Common myeloid progenitor, CD34-positive (primary cell): ENCODE data around the gene FUZ.

Experiments used
- CTCF ChIA-PET: fragments of 350-600 bp; sonication (Branson Sonifier 250); formaldehyde crosslinking; loops from one replicate; lab custom pipeline; 2021; ENCODE audit warnings: antibody characterized with exemption; lab: Charles Lee
- POLR2A ChIA-PET: fragments of 350-600 bp; sonication (Branson Sonifier 250); formaldehyde crosslinking; loops from one replicate; lab custom pipeline; 2021; ENCODE audit warnings: antibody characterized with exemption; lab: Charles Lee
- DNase-seq, 3 donors: peaks; one replicate each; pipeline versions ENCODE4 v3.0.0 to v3.0.0-alpha.2; 2013
- H3K27ac ChIP-seq, 2 experiments: 1 replicate in 1 of 2; 2 replicates in 1 of 2; pipeline ENCODE4 v1.7.0; 2013; ENCODE audit warnings: inconsistent platforms in 2 of 2, low read length in 2 of 2, mild to moderate bottlenecking in 2 of 2, low read depth in 1 of 2, moderate library complexity in 1 of 2; ENCODE audit not compliant: severe bottlenecking in 2 of 2, insufficient read depth in 1 of 2, poor library complexity in 1 of 2
- H3K27me3 ChIP-seq, 5 experiments: replicated peaks in 2 of 5; 1 replicate in 3 of 5; 2 replicates in 2 of 5; pipeline versions ENCODE4 v1.6.1 to v1.7.0; 2013; ENCODE audit warnings: low read length in 4 of 5, mild to moderate bottlenecking in 2 of 5, moderate library complexity in 2 of 5, inconsistent platforms in 1 of 5; ENCODE audit not compliant: insufficient read depth in 5 of 5, control insufficient read depth in 4 of 5
- H3K36me3 ChIP-seq, 4 experiments: 1 replicate in 2 of 4; 2 replicates in 2 of 4; pipeline versions ENCODE4 v1.6.1 to v1.7.0; 2013; ENCODE audit warnings: low read length in 3 of 4, control low read depth in 1 of 4, mild to moderate bottlenecking in 1 of 4; ENCODE audit not compliant: control insufficient read depth in 4 of 4, insufficient read depth in 4 of 4
- H3K4me1 ChIP-seq, 4 experiments: 1 replicate in 3 of 4; 2 replicates in 1 of 4; pipeline versions ENCODE4 v1.6.1 to v1.7.1; 2013; ENCODE audit warnings: low read length in 3 of 4, mild to moderate bottlenecking in 3 of 4, control low read depth in 1 of 4, inconsistent platforms in 1 of 4, moderate library complexity in 1 of 4; ENCODE audit not compliant: control insufficient read depth in 4 of 4, insufficient read depth in 4 of 4; ENCODE audit errors: control extremely low read depth in 1 of 4
- H3K4me3 ChIP-seq, 7 experiments: 1 replicate in 4 of 7; 2 replicates in 3 of 7; pipeline versions ENCODE4 v1.5.1 to v1.7.0; 2013; ENCODE audit warnings: mild to moderate bottlenecking in 7 of 7, low read length in 6 of 7, moderate library complexity in 6 of 7, inconsistent platforms in 2 of 7, low read depth in 2 of 7, control low read depth in 1 of 7; ENCODE audit not compliant: insufficient read depth in 4 of 7, control insufficient read depth in 1 of 7; ENCODE audit errors: extremely low read depth in 1 of 7
- H3K9me3 ChIP-seq, 5 experiments: 1 replicate in 4 of 5; 2 replicates in 1 of 5; pipeline versions ENCODE4 v1.6.1 to v1.7.1; 2013; ENCODE audit warnings: low read length in 4 of 5, mild to moderate bottlenecking in 2 of 5, inconsistent platforms in 1 of 5, low read depth in 1 of 5, moderate library complexity in 1 of 5; ENCODE audit not compliant: control insufficient read depth in 4 of 5, insufficient read depth in 2 of 5; ENCODE audit errors: control extremely low read depth in 1 of 5
- WGBS: methylation state at CpG from one replicate; pipeline ENCODE4 v1.1.5; 2013; ENCODE audit not compliant: insufficient coverage; 5-methylcytosine and 5-hydroxymethylcytosine counted together

FUZ gene

GRCh38 chr19:49806620-49806959 lies 6.5 kb downstream of the FUZ start:
- 100% methylated on average over 6 of the region's 8 CpGs for WGBS
- ChIA-PET CTCF (no interaction called here), POLR2A (no interaction called here)
- no peak overlapping the region for H3K4me3 ChIP-seq
- peaks cover 6 to 34% (median 27%) of the 10 kb centered on the region in 4 experiments for H3K4me1 ChIP-seq
- H3K27ac ChIP-seq, result peak overlapping the region in 1 of 2 experiments; percentile 18
- no peaks in the 10 kb centered on the region for H3K27me3 ChIP-seq
- no peaks in the 10 kb centered on the region for H3K9me3 ChIP-seq
- DNase-seq, result no peak
- peaks cover 0 to 44% (median 35%) of the 10 kb centered on the region in 4 experiments for H3K36me3 ChIP-seq

GRCh38 chr19:49805822-49806619 lies 7.1 kb downstream of the FUZ start:
- no peaks in the 10 kb centered on the region for H3K27me3 ChIP-seq
- no peaks in the 10 kb centered on the region for H3K9me3 ChIP-seq
- peaks cover 0 to 48% (median 39%) of the 10 kb centered on the region in 4 experiments for H3K36me3 ChIP-seq
- peak overlapping the region in 1 of 2 experiments; percentile 18 for H3K27ac ChIP-seq
- DNase-seq, result no peak
- H3K4me3 ChIP-seq, result no peak overlapping the region
- ChIA-PET CTCF (no interaction called here), POLR2A (no interaction called here)
- WGBS, result 99% methylated on average over 17 of the region's 20 CpGs
- peaks cover 6 to 34% (median 27%) of the 10 kb centered on the region in 4 experiments for H3K4me1 ChIP-seq

- CTCF ChIA-PET, result no interaction called here
Measured at GRCh38 chr19:49803529-49803856, 9.6 kb downstream of the FUZ start.

GRCh38 chr19:49802836-49803528 lies 10.1 kb downstream of the FUZ start:
- H3K4me3 ChIP-seq, result no peak overlapping the region
- CTCF ChIA-PET, result no interaction called here
- no peaks in the 10 kb centered on the region for H3K9me3 ChIP-seq
- POLR2A ChIA-PET, result no interaction called here
- no peak for DNase-seq
- peaks cover 3 to 22% (median 13%) of the 10 kb centered on the region in 4 experiments for H3K4me1 ChIP-seq
- peaks cover 0 to 78% (median 59%) of the 10 kb centered on the region in 4 experiments for H3K36me3 ChIP-seq
- H3K27ac ChIP-seq, result no peak overlapping the region
- WGBS, result 98% methylated on average over 15 of the region's 24 CpGs
- no peaks in the 10 kb centered on the region for H3K27me3 ChIP-seq

More at GRCh38 chr19:49803529-49803856, 9.6 kb downstream of the FUZ start:
- WGBS, result 87% methylated on average over 4 of the region's 6 CpGs
- H3K27me3 ChIP-seq, result no peaks in the 10 kb centered on the region
- DNase-seq, result no peak
- peaks cover 0 to 72% (median 56%) of the 10 kb centered on the region in 4 experiments for H3K36me3 ChIP-seq
- H3K9me3 ChIP-seq, result no peaks in the 10 kb centered on the region
- no peak overlapping the region for H3K27ac ChIP-seq
- POLR2A ChIA-PET, result no interaction called here
- H3K4me1 ChIP-seq, result peaks cover 3 to 25% (median 18%) of the 10 kb centered on the region in 4 experiments
- H3K4me3 ChIP-seq, result no peak overlapping the region

- 93% methylated on average over 32 of the region's 38 CpGs for WGBS
- Histone ChIP-seq H3K4me1 (peaks cover 0 to 13% (median 4%) of the 10 kb centered on the region in 4 experiments), H3K4me3 (no peak overlapping the region), H3K27me3 (no peaks in the 10 kb centered on the region), H3K9me3 (no peaks in the 10 kb centered on the region), H3K27ac (no peak overlapping the region), H3K36me3 (peaks cover 0 to 84% (median 63%) of the 10 kb centered on the region in 4 experiments)
- POLR2A ChIA-PET, result no interaction called here
- no peak for DNase-seq
- CTCF ChIA-PET, result interaction anchor here (0.6 kb wide), 1 partner anchor 86 kb away, joined by 3 read pairs; no protein-coding TSS in a partner anchor
Measured at GRCh38 chr19:49801966-49802661, 11.0 kb downstream of the FUZ start.

GRCh38 chr19:49801401-49801888 lies 11.6 kb downstream of the FUZ start:
- ChIA-PET POLR2A (no interaction called here), CTCF (no interaction called here)
- WGBS, result 98% methylated on average over 20 of the region's 32 CpGs
- DNase-seq, result no peak
- H3K9me3 ChIP-seq, result no peaks in the 10 kb centered on the region
- peaks cover 0 to 7% (median 0%) of the 10 kb centered on the region in 4 experiments for H3K4me1 ChIP-seq
- no peaks in the 10 kb centered on the region for H3K27me3 ChIP-seq
- H3K36me3 ChIP-seq, result peaks cover 2 to 88% (median 69%) of the 10 kb centered on the region in 4 experiments
- no peak overlapping the region for H3K27ac ChIP-seq
- H3K4me3 ChIP-seq, result no peak overlapping the region
